Fibroblast of skin of left biceps (primary cell): ENCODE data around the gene TM9SF1.
"Not testable (repeated sequence)": the region's sequence is repeated elsewhere in the genome, so short reads cannot be mapped to it uniquely, and the experiment has no call there.

ENCODE experiments used
- DNase-seq, 2 experiments: peaks; one replicate each; pipeline ENCODE4 v3.0.0-alpha.2; 2013; ENCODE audit warnings: low read depth in 2 of 2

The TM9SF1 gene

DNA sequence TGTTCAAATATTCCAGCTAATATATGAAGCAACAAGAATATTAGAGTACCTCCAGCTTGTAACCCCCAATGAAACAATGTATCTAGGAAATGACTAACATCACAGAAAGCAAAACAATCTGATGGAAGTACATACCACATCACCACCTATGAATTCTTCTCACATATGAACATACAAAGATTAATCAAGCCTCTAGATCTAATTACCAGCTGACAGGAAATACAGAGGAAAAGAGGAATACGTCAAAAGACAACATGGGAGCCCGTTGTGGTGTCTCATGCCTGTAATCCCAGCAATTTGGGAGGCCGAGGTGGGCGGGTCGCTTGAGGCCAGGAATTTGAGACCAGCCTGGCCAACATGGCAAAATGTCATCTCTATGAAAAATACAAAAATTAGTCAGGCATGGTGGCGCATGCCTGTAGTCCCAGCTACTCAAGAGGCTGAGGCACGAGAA, 29.4 kb upstream of the TM9SF1 start:
- DNase-seq, result peak; percentile 80 to 85

DNA sequence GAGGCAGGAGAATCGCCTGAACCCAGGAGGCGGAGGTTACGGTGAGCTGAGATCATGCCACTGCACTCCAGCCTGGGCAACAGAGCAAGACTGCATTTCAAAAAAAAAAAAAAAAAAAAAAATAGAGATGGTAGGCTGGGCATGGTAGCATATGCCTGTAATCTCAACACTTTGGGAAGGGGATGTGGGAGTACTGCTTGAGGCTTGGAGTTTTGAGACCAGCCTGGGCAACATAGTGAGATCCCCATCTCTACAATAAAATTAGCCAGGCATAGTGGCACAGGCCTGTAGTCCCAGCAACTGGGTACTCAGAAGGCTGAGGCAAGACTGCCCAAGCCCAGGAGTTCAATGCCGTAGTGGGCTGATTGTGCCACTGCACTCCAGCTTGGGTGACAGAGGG, 27.7 kb upstream of the TM9SF1 start:
- DNase-seq, result not testable (repeated sequence)

DNA sequence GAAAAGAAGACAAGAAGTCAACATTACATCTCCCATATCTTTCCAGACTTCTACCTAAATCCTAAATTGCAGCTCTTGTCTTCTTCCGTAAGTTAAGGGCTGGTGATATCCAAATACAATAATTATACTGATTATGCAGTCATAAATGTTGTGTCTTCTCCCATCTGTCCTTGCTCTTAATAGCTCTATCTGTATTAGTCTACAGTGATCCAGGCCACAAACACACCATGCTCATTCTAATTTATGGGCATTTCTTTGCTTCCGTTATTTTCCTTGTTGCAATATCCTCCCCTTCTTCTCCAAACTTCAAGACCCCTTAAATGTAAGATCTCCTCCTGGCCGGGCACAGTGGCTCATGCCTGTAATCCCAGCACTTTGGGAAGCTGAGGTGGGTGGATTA, 24.3 kb upstream of the TM9SF1 start:
- DNase-seq, result no peak

DNA sequence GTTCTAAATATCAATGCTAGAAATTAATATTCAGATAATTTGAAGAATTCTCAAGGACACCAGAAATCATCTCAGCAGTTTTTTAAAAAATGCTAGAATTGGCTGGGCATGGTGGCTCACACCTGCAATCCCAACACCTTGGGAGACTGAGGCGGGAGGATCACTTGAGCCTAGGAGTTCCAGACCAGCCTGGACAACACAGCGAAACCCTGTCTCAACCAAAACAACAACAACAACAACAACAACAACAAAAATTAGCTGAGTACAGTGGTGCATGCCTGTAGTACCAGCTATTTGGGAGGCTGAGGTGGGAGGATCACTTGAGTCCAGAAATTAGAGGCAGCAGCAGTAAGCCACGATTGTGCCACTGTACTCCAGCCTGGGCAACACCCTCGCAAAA, 23.8 kb upstream of the TM9SF1 start:
- no peak for DNase-seq

DNA sequence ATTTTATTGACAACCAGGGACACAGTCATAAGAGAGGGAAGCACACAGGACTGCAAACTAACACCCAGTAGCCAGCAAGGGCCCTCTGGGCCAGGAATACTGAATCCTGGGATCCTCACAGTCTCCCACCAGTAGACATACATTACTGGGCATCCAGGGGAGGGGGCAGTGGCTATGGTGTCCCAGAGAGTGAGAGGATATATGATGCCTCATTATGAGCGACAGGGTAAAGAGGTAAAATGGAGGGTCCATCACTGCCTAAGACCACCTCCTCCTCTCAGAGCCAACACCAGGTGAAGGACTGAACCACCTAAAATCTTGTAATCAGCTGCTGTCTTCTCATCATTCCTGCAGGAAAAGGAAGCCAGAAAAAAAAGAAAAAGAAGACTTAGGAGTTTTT, 21.6 kb upstream of the TM9SF1 start:
- DNase-seq, result not testable (repeated sequence)

DNA sequence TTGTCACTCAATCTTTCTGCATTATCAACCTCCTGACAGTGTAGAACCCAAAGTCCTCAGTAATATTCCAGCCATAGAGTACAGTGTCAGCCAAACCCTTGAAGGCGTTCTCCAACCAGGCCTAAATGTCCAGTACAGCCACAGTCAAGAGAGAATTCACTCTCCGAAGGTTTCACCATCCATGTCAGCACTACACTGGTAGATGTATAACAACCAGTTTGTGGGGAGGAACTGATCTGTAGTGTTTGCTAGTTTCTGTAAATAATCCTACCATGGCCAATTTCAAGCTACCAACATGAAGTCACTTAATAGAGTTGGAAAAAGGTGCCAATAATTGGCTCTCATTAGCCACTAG, 21.1 kb upstream of the TM9SF1 start:
- no peak for DNase-seq

DNA sequence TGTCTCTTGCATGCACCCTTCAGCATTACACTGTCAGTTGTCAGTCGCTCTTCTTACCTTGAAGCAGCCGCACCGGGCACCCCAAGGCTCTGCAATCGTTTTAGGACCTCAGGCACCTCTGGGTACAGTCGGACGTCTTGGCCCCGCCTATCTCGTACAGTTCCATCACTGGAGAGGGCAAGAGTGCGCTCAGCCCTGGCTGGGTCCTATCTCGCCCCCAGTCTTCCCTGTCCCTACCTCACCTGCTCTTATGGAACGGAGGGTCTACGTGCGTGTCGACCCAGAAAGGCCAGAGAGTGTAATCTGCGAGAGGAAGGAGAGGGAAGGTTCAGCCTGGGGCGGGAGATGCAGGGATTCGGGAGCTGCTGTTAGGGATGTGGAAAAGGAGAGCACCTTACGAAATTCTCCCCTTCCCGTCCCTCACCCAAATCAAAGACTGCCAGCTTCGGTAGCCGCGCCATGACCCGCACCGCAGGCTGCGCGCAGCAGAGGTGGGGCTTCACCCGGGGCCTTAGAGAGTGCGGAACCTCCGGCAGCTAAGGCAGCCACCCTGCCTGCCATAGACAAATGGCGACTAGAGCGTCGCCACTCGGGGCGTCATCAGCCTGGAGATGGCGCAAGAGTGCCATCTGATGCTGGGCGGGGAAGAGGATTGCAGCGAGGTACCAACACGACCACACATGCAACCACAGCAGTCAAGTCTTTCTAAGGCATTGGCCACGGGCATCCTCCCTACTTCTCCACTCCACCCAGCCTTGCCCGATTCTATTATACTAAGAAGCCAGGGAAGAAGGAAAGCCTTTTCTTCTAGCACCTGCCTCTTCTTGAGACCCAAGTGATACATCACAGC, 20.5 kb upstream of the TM9SF1 start, which contains the start of gene MDP1:
Gene MDP1 (minus strand): TSS at position 572 of the 850 bp plus-strand sequence. CDS start 111 bp downstream, at position 461.
- DNase-seq, result peak; percentile 48 to 49

DNA sequence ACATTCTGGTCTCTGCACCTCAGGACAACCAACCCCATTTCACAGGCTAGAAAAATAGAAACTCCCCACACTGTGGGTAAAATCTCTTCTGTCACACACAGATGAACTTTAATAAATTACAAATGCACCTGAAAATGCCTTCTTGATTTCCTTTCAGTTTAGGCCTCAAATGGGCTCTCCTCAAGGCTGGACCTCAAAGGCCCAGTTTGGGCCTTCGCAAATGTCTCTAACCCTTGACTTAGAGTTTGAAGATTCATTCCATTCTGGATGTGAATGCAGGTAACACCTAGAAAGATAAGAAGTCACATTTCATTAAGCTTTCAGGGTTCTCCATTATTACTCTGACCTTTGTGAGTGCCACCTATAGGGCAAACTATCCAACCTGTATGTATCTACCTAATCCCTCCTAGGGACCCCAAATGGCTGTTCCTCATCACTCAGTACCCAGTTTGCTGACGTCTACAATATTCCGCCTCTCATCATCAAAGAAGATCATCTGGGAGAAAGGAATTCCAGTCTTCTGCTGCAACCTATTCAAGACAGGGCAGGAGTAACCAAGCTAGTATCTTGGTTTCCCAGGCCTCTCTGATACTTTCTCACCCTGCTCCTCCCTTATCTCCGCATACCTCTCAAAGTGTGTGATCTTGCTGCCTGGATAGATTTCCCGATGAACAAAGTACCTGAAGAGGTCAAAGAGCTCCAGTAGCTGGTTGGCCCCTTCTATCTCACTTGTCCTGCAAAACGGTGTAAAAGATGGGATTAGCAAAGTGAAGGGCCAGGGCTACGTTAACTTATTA, 18.8 kb upstream of the TM9SF1 start:
- no peak for DNase-seq

DNA sequence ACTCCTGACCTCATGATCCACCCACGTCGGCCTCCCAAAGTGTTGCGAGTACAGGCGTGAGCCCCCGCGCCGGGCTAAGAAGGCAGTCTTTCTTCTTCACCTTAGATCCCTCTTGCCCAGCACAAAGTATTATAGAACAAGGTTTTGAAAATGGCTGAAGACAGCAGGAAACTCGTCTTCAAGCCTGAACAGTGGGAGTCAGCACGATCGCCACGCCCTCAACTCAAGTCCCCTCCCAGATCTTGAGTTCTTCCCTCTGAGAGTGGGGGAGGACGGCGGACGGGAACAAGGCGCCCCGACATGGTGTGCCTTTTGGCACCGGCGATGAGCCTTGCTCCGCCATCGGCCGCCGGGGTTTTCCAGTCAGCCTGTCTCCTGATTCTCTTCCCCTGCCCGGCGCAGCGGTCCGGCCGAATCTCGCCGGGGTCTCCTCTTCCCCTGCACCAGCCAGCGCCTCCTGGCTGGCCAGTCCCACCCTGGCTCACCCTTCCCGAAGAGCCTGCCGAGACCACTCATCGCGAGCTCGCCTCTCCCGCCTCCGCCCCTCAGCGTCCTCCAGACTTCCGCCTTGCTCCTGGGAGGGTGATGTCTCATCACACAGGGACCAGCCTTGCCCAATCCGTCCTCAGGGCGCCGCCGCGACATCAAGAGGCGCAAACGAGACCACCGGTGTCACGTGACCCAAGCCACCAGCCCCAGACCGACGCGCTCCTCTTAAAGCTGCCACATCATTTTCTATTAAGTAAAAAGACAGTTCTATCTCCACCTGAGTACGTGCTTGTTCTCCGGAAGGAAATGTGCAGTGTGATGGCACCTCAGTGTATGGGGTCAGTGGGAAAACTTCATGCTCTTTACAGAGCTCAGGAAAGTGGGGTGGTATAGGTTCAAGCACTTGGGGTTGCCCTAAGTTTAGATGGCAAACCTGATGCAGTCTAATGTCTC, 18.0 kb upstream of the TM9SF1 start, which contains the start of gene CHMP4A:
Gene CHMP4A (minus strand): TSS at position 565 of the 942 bp plus-strand sequence. CDS start 49 bp downstream, at position 516.
- peak; percentile 93 to 95 for DNase-seq

DNA sequence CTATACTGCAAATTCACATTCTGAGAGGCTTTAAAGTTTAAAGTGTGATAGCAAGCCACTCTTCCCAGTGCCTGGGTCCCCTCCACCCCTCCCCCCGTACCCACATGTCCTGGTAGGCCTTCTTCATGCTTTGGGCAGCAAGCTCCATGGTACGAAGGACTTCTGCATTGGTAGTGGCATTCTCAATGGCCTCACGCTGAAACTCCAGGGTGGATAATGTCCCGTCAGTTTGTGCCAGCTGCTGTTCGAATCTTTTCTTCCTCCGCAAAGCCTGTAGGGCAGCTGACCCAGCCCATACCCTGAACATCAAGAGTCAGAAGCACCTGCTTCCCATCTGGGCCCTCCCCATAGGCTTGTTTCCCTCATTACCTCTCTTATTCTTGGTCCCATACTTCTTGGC, 16.1 kb upstream of the TM9SF1 start:
- DNase-seq, result no peak

DNA sequence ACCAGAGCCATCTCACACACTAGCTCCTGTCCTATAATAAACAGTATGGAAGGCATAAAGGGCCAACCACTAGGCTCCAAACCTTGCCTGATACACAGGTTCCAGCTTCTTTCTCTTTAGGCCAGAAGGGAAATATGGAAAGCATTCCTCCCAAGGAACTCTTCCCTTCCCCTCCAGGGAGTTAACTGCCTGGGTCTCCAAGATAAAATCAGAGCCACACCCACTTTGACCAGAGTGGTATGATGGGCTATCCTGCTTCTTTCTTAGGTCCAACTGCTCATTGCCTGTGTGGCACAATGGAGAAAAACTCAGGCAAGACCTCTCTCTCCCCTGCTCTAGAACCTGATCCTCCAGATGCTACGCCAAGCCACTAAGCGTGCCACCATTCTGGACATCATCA, 12.4 kb upstream of the TM9SF1 start:
- DNase-seq, result no peak

DNA sequence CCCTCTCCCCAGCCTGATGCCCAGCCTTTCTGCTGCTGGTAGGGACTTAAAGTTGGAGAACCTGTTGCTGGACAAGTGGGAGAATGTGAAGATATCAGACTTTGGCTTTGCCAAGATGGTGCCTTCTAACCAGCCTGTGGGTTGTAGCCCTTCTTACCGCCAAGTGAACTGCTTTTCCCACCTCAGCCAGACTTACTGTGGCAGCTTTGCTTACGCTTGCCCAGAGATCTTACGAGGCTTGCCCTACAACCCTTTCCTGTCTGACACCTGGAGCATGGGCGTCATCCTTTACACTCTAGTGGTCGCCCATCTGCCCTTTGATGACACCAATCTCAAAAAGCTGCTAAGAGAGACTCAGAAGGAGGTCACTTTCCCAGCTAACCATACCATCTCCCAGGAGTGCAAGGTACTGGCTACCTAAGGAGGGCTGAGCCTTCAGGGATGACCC, 11.9 kb upstream of the TM9SF1 start:
- DNase-seq, result no peak

DNA sequence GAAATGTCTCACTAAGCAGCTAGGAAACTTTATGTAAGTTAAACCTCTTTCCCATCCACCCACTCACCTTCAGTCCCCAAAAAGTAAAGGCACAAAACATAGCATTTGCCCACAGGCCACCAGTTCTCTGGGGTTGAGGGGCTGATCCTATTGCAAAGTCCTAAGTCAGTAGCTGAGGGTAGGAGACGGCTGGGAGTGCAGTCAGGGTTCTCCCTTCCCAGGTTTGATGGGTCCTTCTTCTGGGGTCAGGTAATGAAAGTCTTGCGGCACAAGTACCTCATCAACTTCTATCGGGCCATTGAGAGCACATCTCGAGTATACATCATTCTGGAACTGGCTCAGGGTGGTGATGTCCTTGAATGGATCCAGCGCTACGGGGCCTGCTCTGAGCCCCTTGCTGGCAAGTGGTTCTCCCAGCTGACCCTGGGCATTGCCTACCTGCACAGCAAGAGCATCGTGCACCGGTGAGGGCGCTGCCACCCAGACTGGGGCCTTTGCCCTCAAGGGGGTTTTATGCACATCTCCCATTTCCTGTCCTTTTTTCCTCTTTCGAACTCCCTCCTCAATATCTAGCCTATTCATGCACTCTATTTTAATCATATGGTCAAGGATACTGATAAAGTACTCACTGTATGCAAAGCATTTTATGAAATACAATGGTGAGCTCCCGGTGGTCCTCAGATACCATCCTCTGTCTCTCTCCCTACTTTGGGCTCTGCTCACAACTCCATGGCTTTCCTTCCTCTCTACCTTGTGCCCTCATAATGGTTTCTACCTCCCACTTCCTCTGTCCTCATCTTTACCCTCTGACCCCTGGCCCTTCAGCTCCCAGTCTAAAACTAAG, 11.2 kb upstream of the TM9SF1 start:
- no peak for DNase-seq

DNA sequence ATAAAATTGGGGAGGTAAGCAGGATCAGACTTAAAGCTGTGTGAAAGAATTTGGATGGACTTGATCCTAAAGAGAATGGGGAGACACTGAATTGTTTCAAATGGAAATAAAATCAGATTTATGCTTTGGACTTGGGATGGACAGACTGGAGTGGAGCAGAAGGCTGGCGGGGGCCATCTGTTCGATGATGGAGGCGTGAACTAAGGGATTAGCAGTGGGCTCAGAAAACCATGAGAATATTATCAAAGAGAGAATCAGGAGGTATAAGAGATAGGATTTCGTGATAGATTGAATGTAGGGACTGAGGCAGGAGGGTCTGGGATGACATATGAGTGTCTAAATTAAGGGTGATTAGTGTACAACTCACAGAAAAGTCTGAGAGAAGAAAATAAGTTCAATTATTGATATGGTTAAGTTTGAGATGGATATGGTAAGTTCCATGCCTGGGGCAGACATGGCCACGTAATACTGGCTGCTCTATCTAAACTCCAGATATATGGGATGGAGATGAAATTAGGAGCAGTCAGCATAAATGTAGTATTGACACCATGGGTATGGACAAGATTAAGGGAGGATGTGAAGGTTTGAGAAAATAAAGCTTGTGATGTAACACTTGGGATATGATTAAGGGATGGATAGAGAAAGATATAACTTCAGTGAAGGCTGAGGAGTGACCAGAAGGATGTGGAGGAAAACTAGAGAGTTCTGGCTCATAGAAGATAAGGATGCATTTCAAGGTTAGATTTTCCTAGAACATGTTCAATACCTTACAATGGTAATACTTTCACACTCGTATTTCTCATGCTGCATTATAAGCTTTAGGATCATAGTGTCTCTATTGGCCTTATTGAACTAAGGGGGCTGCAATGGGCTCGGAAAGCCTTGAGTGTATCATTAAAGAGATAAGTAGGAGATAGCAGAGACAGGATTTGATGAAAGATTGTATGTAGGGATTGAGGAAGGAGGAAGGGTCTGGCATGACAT, 9.2 kb upstream of the TM9SF1 start:
- DNase-seq, result no peak

DNA sequence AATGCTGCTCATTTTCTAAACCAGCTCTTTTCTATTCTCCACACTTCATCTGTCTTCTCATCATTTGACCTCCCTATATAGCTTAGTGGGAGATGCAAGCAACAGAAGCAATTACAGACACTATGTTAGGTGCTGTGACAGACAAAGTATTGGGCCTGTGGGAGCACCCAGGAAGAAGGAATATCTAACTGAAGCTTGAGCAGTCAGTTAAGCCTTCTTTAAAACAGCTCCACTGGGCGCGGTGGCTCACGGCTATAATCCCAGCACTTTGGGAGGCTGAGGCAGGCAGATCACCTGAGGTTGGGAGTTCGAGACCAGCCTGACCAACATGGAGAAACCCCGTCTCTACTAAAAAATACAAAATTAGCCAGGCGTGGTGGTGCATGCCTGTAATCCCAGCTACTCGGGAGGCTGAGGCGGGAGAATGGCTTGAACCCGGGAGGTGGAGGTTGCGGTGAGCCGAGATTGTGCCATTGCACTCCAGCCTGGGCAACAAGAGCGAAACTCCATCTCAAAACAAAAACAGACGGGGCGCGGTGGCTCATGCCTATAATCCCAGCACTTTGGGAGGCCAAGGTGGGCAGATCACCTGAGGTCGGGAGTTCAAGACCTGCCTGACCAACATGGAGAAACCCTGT, 8.1 kb upstream of the TM9SF1 start:
- DNase-seq, result not testable (repeated sequence)

DNA sequence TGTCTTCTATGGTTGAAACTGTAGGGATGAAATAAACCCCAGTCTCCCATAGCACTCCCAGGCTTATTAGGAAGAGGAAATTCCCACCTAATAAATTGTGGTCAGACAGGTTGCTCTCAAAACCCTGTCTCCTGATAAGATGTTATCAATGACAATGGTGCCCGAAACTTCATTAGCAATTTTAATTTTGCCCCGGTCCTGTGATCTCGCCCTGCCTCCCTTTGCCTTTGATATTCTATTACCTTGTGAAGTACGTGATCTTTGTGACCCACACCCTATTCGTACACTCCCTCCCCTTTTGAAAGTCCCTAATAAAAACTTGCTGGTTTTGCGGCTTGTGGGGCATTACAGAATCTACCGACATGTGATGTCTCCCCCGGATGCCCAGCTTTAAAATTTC, 7.3 kb upstream of the TM9SF1 start:
- not testable (repeated sequence) for DNase-seq

DNA sequence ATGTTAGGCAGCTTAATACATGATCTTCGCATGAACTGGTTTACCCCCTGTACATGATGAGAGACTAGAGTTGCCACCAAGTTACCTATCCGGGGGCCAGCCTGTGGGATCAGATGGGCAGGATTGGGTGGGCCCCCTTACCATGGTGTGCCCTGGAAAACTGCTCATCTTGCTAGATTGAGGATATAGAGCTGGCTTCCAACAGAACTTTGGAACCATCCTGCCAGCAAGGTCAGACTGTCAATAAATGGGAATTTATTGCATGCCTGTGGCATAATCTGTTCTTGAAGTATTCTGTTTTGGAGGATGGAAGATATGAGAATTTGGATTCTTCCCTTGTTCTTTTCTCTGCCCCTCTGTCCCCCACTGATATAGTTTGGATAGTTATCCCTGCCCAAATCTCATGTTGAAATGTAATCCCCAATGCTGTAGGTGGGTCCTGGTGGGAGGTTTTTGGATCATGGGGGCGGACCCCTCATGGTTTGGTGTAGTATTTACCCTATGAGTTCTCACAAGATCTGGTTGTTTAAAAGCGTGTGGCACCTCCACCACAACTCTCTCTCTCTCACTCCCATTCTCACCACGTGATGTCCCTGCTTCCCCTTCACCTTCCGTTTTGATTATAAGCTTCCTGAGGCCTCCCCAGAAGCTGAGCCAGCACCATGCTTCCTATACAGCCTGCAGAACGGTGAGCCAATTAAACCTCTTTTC, 3.7 kb upstream of the TM9SF1 start:
- DNase-seq, result no peak

DNA sequence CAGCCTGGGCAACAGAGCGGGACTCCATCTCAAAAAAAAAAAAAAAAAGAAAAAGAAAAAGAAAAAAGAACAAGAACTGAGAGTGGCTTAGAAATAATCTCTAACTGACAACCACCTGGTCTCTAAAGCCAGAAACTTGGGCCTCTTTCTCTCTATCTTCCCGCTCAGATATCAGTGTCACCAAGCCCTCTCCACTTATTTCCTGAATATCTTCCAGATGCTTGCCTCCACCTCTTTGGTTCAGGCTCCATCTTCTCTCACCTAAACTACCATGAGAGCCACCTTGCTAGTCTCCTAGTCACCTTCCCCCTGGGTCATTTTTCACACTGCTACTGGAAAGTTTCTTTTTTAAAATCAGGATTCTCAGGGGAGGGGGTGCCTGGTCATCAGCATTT, 1.8 kb upstream of the TM9SF1 start:
- no peak for DNase-seq
